ENCODE results near the gene CDS2.
A peak's percentile ranks its signal among the peaks of the same experiment; 100 is the strongest.

Gene CDS2

DNA sequence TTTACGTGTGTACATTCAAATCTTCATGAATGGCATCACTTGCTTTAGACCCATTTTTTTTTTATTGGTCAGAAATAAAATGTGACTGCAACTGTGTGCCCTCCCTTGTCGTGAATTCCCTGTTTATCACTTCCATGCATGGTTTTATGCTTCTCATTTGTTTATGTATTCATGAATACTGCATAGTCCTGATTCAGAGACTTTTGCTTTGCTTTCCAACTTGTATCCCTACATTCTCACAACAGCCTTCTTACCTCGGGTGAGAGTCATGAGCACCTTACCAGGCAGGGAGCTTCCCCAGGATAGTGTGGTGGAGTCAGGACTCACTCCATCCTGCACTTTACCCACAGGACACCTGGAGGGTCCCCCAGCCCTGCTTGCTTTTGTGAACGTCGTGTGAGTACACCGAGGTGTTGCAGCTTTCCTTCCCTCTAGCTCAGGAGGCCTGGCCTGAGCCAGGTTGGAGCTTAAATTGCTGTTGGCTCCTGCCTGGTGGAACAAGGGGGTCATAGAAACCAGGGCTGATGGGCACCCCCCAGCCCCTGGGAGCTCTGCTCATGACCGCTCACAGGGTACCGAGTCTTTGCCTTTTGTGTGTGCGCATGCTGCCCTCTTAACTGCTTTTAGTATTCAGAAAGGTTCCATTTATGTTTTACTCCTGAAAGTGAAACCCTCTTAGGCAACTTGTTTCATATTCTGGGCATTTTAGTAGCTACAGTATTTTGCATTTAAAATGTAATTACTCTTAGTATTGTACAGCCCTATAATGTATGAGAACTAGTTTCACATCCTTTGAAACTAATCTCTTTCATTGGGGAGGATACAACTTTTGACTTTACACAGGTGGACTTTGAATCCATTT is 66.0 kb downstream of the CDS2 start:
- no peak overlapping the region for H2AK5ac ChIP-seq (ENCODE audit: low read length, severe bottlenecking)
- H4K8ac ChIP-seq (ENCODE audit: low read length): no peak overlapping the region
- DNase-seq: no peak
- no peaks in the 10 kb centered on the region for H3K4me1 ChIP-seq (ENCODE audit: control insufficient read depth, insufficient read depth, low read depth, low read length)
- H3K9me3 ChIP-seq (ENCODE audit: control insufficient read depth, low read length): no peaks in the 10 kb centered on the region
- H4K91ac ChIP-seq (ENCODE audit: low read length): no peak overlapping the region
- H3K4ac ChIP-seq (ENCODE audit: low read depth in 1 of 2, low read length in 2 of 2): no peak overlapping the region
- H2BK12ac ChIP-seq (ENCODE audit: low read length in 2 of 2): no peak overlapping the region
- no peak overlapping the region for H3K27ac ChIP-seq (ENCODE audit: low read length, poor library complexity, severe bottlenecking)
- no peak overlapping the region for H2BK120ac ChIP-seq (ENCODE audit: low read depth, low read length)
- no peaks in the 10 kb centered on the region for H3K27me3 ChIP-seq (ENCODE audit: control insufficient read depth in 1 of 2, insufficient read depth in 1 of 2, low read length in 2 of 2)
- H2BK15ac ChIP-seq (ENCODE audit: low read depth, poor library complexity, severe bottlenecking): no peak overlapping the region
- no peak overlapping the region for H3K23ac ChIP-seq (ENCODE audit: low read length in 2 of 2)
- H2AFZ ChIP-seq (ENCODE audit: low read depth, low read length): no peak overlapping the region
- peaks cover 45 to 63% of the 10 kb centered on the region in 2 experiments for H3K36me3 ChIP-seq (ENCODE audit: control insufficient read depth in 1 of 2, insufficient read depth in 2 of 2, low read depth in 1 of 2, low read length in 2 of 2)
- no peak overlapping the region for H3K4me3 ChIP-seq (ENCODE audit: insufficient read depth in 1 of 2, low read depth in 1 of 2, low read length in 2 of 2)
- H2BK5ac ChIP-seq (ENCODE audit: low read depth, low read length, poor library complexity, severe bottlenecking): no peak overlapping the region
- H3K9ac ChIP-seq (ENCODE audit: low read length): no peak overlapping the region
- no peak overlapping the region for H3K4me2 ChIP-seq (ENCODE audit: low read length, poor library complexity, severe bottlenecking)
- 75% methylated on average over 9 of the region's 9 CpGs for WGBS
- H3K79me1 ChIP-seq (replicated peaks; ENCODE audit: low read length, poor library complexity, severe bottlenecking): peaks cover 6% of the 10 kb centered on the region
- H3K18ac ChIP-seq (ENCODE audit: low read depth in 1 of 2, low read length in 2 of 2): no peak overlapping the region
- no peak overlapping the region for H3K14ac ChIP-seq (ENCODE audit: low read length in 2 of 2)

- Histone ChIP-seq H2BK15ac (ENCODE audit: low read depth, poor library complexity, severe bottlenecking) (no peak overlapping the region), H3K4me2 (ENCODE audit: low read length, poor library complexity, severe bottlenecking) (no peak overlapping the region), H3K9ac (ENCODE audit: low read length) (peak overlapping the region; percentile 4), H3K4ac (ENCODE audit: low read depth in 1 of 2, low read length in 2 of 2) (no peak overlapping the region), H2BK120ac (ENCODE audit: low read depth, low read length) (no peak overlapping the region), H2BK12ac (ENCODE audit: low read length in 2 of 2) (no peak overlapping the region), H4K8ac (ENCODE audit: low read length) (no peak overlapping the region), H3K23ac (ENCODE audit: low read length in 2 of 2) (no peak overlapping the region), H4K91ac (ENCODE audit: low read length) (no peak overlapping the region), H2AFZ (ENCODE audit: low read depth, low read length) (no peak overlapping the region), H3K79me1 (replicated peaks; ENCODE audit: low read length, poor library complexity, severe bottlenecking) (peaks cover 12% of the 10 kb centered on the region), H2AK5ac (ENCODE audit: low read length, severe bottlenecking) (no peak overlapping the region), H3K9me3 (ENCODE audit: control insufficient read depth, low read length) (no peaks in the 10 kb centered on the region), H3K18ac (ENCODE audit: low read depth in 1 of 2, low read length in 2 of 2) (no peak overlapping the region), H3K27me3 (ENCODE audit: control insufficient read depth in 1 of 2, insufficient read depth in 1 of 2, low read length in 2 of 2) (no peaks in the 10 kb centered on the region), H3K14ac (ENCODE audit: low read length in 2 of 2) (no peak overlapping the region), H3K4me1 (ENCODE audit: control insufficient read depth, insufficient read depth, low read depth, low read length) (no peaks in the 10 kb centered on the region), H3K27ac (ENCODE audit: low read length, poor library complexity, severe bottlenecking) (no peak overlapping the region), H2BK5ac (ENCODE audit: low read depth, low read length, poor library complexity, severe bottlenecking) (no peak overlapping the region), H3K36me3 (ENCODE audit: control insufficient read depth in 1 of 2, insufficient read depth in 2 of 2, low read depth in 1 of 2, low read length in 2 of 2) (peaks cover 43% of the 10 kb centered on the region in 2 experiments), H3K4me3 (ENCODE audit: insufficient read depth in 1 of 2, low read depth in 1 of 2, low read length in 2 of 2) (no peak overlapping the region)
- DNase-seq: peak; percentile 50
- 88% methylated on average over 4 of the region's 4 CpGs for WGBS
Observed at GRCh38 chr20:5195655-5196054, 68.8 kb downstream of the CDS2 start.

GRCh38 chr20:5196149-5196548 is 69.3 kb downstream of the CDS2 start:
- 94% methylated on average over 4 of the region's 4 CpGs for WGBS

GRCh38 chr20:5197270-5197827 is 70.5 kb downstream of the CDS2 start:
- no peaks in the 10 kb centered on the region for H3K9me3 ChIP-seq (ENCODE audit: control insufficient read depth, low read length)
- H3K27me3 ChIP-seq (ENCODE audit: control insufficient read depth in 1 of 2, insufficient read depth in 1 of 2, low read length in 2 of 2): no peaks in the 10 kb centered on the region
- no peak overlapping the region for H3K4me2 ChIP-seq (ENCODE audit: low read length, poor library complexity, severe bottlenecking)
- no peak overlapping the region for H3K4me3 ChIP-seq (ENCODE audit: insufficient read depth in 1 of 2, low read depth in 1 of 2, low read length in 2 of 2)
- no peak overlapping the region for H2AFZ ChIP-seq (ENCODE audit: low read depth, low read length)
- H3K9ac ChIP-seq (ENCODE audit: low read length): no peak overlapping the region
- H3K23ac ChIP-seq (ENCODE audit: low read length in 2 of 2): no peak overlapping the region
- peaks cover 32 to 43% of the 10 kb centered on the region in 2 experiments for H3K36me3 ChIP-seq (ENCODE audit: control insufficient read depth in 1 of 2, insufficient read depth in 2 of 2, low read depth in 1 of 2, low read length in 2 of 2)
- H3K79me1 ChIP-seq (replicated peaks; ENCODE audit: low read length, poor library complexity, severe bottlenecking): peaks cover 12% of the 10 kb centered on the region
- no peak overlapping the region for H2BK120ac ChIP-seq (ENCODE audit: low read depth, low read length)
- no peak overlapping the region for H2BK15ac ChIP-seq (ENCODE audit: low read depth, poor library complexity, severe bottlenecking)
- 95% methylated on average over 9 of the region's 11 CpGs for WGBS
- no peak overlapping the region for H2BK12ac ChIP-seq (ENCODE audit: low read length in 2 of 2)
- DNase-seq: no peak
- H3K4ac ChIP-seq (ENCODE audit: low read depth in 1 of 2, low read length in 2 of 2): no peak overlapping the region
- no peak overlapping the region for H3K14ac ChIP-seq (ENCODE audit: low read length in 2 of 2)
- no peak overlapping the region for H2AK5ac ChIP-seq (ENCODE audit: low read length, severe bottlenecking)
- no peak overlapping the region for H2BK5ac ChIP-seq (ENCODE audit: low read depth, low read length, poor library complexity, severe bottlenecking)
- H3K27ac ChIP-seq (ENCODE audit: low read length, poor library complexity, severe bottlenecking): no peak overlapping the region
- H4K8ac ChIP-seq (ENCODE audit: low read length): no peak overlapping the region
- H4K91ac ChIP-seq (ENCODE audit: low read length): no peak overlapping the region
- no peaks in the 10 kb centered on the region for H3K4me1 ChIP-seq (ENCODE audit: control insufficient read depth, insufficient read depth, low read depth, low read length)
- no peak overlapping the region for H3K18ac ChIP-seq (ENCODE audit: low read depth in 1 of 2, low read length in 2 of 2)

More at GRCh38 chr20:5196149-5196548, 69.3 kb downstream of the CDS2 start:
- Histone ChIP-seq H3K36me3 (ENCODE audit: control insufficient read depth in 1 of 2, insufficient read depth in 2 of 2, low read depth in 1 of 2, low read length in 2 of 2) (peaks cover 38 to 41% of the 10 kb centered on the region in 2 experiments), H2BK5ac (ENCODE audit: low read depth, low read length, poor library complexity, severe bottlenecking) (no peak overlapping the region), H3K27me3 (ENCODE audit: control insufficient read depth in 1 of 2, insufficient read depth in 1 of 2, low read length in 2 of 2) (no peaks in the 10 kb centered on the region), H3K9me3 (ENCODE audit: control insufficient read depth, low read length) (no peaks in the 10 kb centered on the region), H4K8ac (ENCODE audit: low read length) (no peak overlapping the region), H3K4me1 (ENCODE audit: control insufficient read depth, insufficient read depth, low read depth, low read length) (no peaks in the 10 kb centered on the region), H2BK120ac (ENCODE audit: low read depth, low read length) (no peak overlapping the region), H3K4me3 (ENCODE audit: insufficient read depth in 1 of 2, low read depth in 1 of 2, low read length in 2 of 2) (no peak overlapping the region), H2BK12ac (ENCODE audit: low read length in 2 of 2) (no peak overlapping the region), H3K18ac (ENCODE audit: low read depth in 1 of 2, low read length in 2 of 2) (no peak overlapping the region), H2AK5ac (ENCODE audit: low read length, severe bottlenecking) (no peak overlapping the region), H2BK15ac (ENCODE audit: low read depth, poor library complexity, severe bottlenecking) (no peak overlapping the region), H3K4me2 (ENCODE audit: low read length, poor library complexity, severe bottlenecking) (no peak overlapping the region), H3K14ac (ENCODE audit: low read length in 2 of 2) (no peak overlapping the region), H3K23ac (ENCODE audit: low read length in 2 of 2) (no peak overlapping the region), H4K91ac (ENCODE audit: low read length) (no peak overlapping the region), H3K79me1 (replicated peaks; ENCODE audit: low read length, poor library complexity, severe bottlenecking) (peaks cover 12% of the 10 kb centered on the region), H2AFZ (ENCODE audit: low read depth, low read length) (no peak overlapping the region), H3K9ac (ENCODE audit: low read length) (no peak overlapping the region), H3K27ac (ENCODE audit: low read length, poor library complexity, severe bottlenecking) (no peak overlapping the region), H3K4ac (ENCODE audit: low read depth in 1 of 2, low read length in 2 of 2) (no peak overlapping the region)
- no peak for DNase-seq

Data from mesenchymal stem cell (in vitro differentiated cells and primary cell).